Fibroblast of pulmonary artery (primary cell): Measurements from ENCODE around the gene DKK3.

Experiments used
- DNase-seq: peaks from one replicate; pipeline ENCODE4 v3.0.0-alpha.2; 2010; ENCODE audit warnings: low read depth
- H3K4me3 ChIP-seq: replicated peaks from 2 replicates; pipeline ENCODE4 v1.5.1; 2011; ENCODE audit warnings: low read depth, mild to moderate bottlenecking, control low read depth, low read length, moderate library complexity
- TF ChIP-seq, protein P1 (sequence below): IDR thresholded peaks from 2 replicates; pipeline ENCODE4 v1.5.1; 2011; ENCODE audit warnings: mild to moderate bottlenecking, control low read depth, low read length, inconsistent platforms; ENCODE audit errors: missing control alignments

Gene DKK3

GRCh38 chr11:12028303-12028702, 19.9 kb upstream of the DKK3 start:
- TF ChIP-seq, protein P1, sequence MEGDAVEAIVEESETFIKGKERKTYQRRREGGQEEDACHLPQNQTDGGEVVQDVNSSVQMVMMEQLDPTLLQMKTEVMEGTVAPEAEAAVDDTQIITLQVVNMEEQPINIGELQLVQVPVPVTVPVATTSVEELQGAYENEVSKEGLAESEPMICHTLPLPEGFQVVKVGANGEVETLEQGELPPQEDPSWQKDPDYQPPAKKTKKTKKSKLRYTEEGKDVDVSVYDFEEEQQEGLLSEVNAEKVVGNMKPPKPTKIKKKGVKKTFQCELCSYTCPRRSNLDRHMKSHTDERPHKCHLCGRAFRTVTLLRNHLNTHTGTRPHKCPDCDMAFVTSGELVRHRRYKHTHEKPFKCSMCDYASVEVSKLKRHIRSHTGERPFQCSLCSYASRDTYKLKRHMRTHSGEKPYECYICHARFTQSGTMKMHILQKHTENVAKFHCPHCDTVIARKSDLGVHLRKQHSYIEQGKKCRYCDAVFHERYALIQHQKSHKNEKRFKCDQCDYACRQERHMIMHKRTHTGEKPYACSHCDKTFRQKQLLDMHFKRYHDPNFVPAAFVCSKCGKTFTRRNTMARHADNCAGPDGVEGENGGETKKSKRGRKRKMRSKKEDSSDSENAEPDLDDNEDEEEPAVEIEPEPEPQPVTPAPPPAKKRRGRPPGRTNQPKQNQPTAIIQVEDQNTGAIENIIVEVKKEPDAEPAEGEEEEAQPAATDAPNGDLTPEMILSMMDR = no peak
- no peak overlapping the region for H3K4me3 ChIP-seq
- no peak for DNase-seq

GRCh38 chr11:12026331-12027211, 18.1 kb upstream of the DKK3 start:
- DNase-seq = no peak
- TF ChIP-seq, protein P1 = no peak
- no peak overlapping the region for H3K4me3 ChIP-seq

- TF ChIP-seq, protein P1 = no peak
- no peak for DNase-seq
- no peak overlapping the region for H3K4me3 ChIP-seq
Measured at GRCh38 chr11:12024254-12024926, 16.0 kb upstream of the DKK3 start.

DNA sequence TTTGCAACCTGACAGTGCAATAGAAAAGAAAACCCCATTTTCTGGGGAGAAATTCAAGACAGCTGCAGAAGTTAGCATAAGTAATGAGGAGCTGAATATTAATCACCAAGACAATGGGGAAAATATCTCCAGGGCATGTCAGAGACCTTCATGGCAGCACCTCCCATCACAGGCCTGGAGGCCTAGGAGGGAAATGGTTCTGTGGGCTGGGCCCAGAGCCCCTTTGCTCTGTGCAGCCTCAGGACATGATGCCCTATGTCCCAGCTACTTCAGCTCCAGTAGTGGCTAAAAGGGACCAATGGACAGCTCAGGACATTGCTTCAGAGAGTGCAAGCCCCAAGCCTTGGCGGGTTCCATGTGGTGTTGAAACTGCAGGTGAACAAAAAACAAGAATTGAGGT, 14.6 kb upstream of the DKK3 start:
- DNase-seq = no peak
- no peak overlapping the region for H3K4me3 ChIP-seq
- TF ChIP-seq, protein P1 = no peak

DNA sequence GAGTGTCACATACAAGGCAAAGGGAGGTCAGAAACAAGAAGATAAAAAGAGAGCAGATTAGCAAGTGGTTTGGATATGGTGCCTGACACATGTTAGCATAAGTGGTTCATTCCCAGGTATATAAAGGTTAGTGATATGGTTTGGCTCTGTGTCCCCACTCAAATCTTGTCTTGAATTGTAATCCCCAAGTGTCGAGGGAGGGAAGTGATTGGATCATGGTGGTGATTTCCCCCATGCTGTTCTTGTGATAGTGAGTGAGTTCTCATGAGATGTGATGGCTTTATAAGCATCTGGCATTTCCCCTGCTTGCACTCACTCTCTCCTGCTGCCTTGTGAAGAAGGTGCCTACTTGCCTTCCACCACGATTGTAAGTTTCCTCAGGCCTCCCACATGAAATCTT, 12.1 kb upstream of the DKK3 start:
- DNase-seq = no peak
- no peak overlapping the region for H3K4me3 ChIP-seq
- TF ChIP-seq, protein P1 = no peak

DNA sequence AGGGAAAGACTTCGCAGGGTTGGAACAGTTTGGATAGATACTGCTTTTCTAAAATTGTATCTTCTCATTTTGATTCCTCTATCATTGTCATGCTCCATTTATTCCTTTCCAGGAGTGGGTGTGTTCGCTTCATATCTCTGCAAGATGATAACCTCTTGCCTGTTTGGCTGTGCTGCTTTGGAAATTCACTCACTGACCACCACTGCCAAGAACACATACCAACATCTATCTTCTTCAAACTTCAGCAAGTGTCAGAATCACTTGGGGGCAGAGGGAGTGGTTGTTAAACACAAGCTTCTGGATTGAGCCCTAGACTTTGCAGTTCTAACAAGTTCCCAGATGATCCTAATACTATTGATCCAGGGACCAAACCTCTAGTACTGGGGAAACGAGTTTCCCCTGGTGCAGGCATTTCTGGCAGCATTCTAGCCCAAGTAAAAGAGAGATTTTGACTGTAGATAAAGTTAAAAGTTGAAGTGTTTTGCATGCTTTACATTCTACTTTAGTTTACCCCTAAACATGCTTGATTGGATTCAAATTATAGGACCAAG, 11.5 kb upstream of the DKK3 start:
- no peak overlapping the region for H3K4me3 ChIP-seq
- TF ChIP-seq, protein P1 = no peak
- peak; percentile 9 for DNase-seq
